Measurements from ENCODE around the gene MAGED2. TPM values are rescaled to one million over a fixed set of nuclear protein-coding genes. Genes with fewer than 3 reads are reported as not detected.

MAGED2 gene
- total RNA-seq, 1 experiment from 2014 or later: 102 TPM

DNA sequence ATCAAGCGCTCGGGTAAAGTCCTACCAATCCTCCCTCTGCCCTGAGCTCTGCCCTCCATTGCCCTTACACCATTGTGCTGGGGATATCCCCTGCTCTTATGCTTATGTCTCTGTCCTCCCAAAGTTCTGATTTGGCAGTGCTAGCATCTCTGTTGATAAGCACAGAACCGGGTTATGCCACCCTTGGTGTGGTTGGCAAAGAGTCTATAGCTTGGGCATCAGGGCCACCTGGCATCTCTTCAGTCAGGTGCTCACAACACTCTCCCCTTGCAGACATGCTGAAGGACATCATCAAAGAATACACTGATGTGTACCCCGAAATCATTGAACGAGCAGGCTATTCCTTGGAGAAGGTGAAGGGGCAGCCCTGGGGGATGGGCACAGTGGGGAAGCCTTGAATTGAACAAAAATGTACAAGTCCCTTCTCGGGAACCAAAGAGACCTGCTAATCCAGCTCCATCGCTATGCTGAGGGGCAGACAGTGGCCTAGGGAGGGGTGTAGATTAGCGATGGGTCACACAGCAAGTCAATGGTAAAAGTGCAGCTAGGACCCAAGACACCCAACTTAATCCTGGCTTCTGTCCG is 3.8 kb downstream of the MAGED2 start:
- ChIA-PET CTCF (no interaction called here), POLR2A (ENCODE audit: low non-redundant PET) (no interaction called here)
- TF ChIP-seq, protein P1, sequence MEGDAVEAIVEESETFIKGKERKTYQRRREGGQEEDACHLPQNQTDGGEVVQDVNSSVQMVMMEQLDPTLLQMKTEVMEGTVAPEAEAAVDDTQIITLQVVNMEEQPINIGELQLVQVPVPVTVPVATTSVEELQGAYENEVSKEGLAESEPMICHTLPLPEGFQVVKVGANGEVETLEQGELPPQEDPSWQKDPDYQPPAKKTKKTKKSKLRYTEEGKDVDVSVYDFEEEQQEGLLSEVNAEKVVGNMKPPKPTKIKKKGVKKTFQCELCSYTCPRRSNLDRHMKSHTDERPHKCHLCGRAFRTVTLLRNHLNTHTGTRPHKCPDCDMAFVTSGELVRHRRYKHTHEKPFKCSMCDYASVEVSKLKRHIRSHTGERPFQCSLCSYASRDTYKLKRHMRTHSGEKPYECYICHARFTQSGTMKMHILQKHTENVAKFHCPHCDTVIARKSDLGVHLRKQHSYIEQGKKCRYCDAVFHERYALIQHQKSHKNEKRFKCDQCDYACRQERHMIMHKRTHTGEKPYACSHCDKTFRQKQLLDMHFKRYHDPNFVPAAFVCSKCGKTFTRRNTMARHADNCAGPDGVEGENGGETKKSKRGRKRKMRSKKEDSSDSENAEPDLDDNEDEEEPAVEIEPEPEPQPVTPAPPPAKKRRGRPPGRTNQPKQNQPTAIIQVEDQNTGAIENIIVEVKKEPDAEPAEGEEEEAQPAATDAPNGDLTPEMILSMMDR (conservative IDR thresholded peaks at IDR 0.05; ENCODE audit: low read depth, low read length): no peak
- no peak for TF ChIP-seq EZH2 (IDR thresholded peaks at IDR 0.05; ENCODE audit: borderline replicate concordance, low read depth, low read length, poor library complexity, severe bottlenecking)
- DNase-seq (ENCODE audit: low spot score): no peak
- intact Hi-C loops (cut with micrococcal nuclease; ENCODE audit: unreplicated experiment): no loop called here
- Histone ChIP-seq H3K4me3 (ENCODE audit: low read depth, low read length, poor library complexity, severe bottlenecking) (no peak overlapping the region), H3K27me3 (replicated peaks; ENCODE audit: insufficient read depth, low read depth, low read length, poor library complexity) (no peaks in the 10 kb centered on the region), H3K4me1 (ENCODE audit: insufficient read depth, low read length, poor library complexity, severe bottlenecking) (peaks cover 3% of the 10 kb centered on the region), H3K9me3 (ENCODE audit: low read depth, low read length, poor library complexity, severe bottlenecking) (no peaks in the 10 kb centered on the region), H3K36me3 (ENCODE audit: insufficient read depth, low read length, poor library complexity, severe bottlenecking) (peaks cover 53% of the 10 kb centered on the region), H3K27ac (ENCODE audit: low read depth, low read length, poor library complexity, severe bottlenecking) (no peak overlapping the region)
- BruUV-seq (replicated peaks): no TSS peak

DNA sequence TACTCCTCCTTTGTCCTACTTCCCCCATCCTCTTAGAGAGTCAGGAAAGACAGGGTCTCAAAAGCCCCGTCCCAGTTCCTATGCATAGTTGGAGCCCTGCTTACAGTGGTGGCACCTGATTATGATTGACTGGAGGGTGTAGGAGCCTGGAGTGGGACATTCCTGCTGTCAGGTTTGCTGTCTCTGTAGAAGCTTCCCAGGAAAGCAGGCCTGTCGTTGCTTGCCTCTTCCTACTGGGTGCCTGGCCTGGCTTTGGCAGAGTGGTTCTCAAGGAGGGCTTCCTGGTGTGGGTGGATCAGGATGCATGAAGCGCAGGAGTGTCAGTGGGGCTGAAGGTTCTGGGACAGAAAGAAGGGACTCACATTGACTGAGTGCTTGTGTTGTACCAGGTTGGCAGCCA is 4.8 kb downstream of the MAGED2 start:
- POLR2A ChIA-PET (ENCODE audit: low non-redundant PET): no interaction called here
- peaks cover under 1% of the 10 kb centered on the region for H3K4me1 ChIP-seq (ENCODE audit: insufficient read depth, low read length, poor library complexity, severe bottlenecking)
- no peak overlapping the region for H3K4me3 ChIP-seq (ENCODE audit: low read depth, low read length, poor library complexity, severe bottlenecking)
- H3K36me3 ChIP-seq (ENCODE audit: insufficient read depth, low read length, poor library complexity, severe bottlenecking): peaks cover 53% of the 10 kb centered on the region
- H3K27me3 ChIP-seq (replicated peaks; ENCODE audit: insufficient read depth, low read depth, low read length, poor library complexity): no peaks in the 10 kb centered on the region
- H3K27ac ChIP-seq (ENCODE audit: low read depth, low read length, poor library complexity, severe bottlenecking): no peak overlapping the region
- H3K9me3 ChIP-seq (ENCODE audit: low read depth, low read length, poor library complexity, severe bottlenecking): no peaks in the 10 kb centered on the region
- DNase-seq (ENCODE audit: low spot score): no peak
- intact Hi-C loops (cut with micrococcal nuclease; ENCODE audit: unreplicated experiment): no loop called here
- CTCF ChIA-PET: no interaction called here
- TF ChIP-seq, protein P1 (conservative IDR thresholded peaks at IDR 0.05; ENCODE audit: low read depth, low read length): no peak
- TF ChIP-seq EZH2 (IDR thresholded peaks at IDR 0.05; ENCODE audit: borderline replicate concordance, low read depth, low read length, poor library complexity, severe bottlenecking): no peak
- BruUV-seq (replicated peaks): no TSS peak

DNA sequence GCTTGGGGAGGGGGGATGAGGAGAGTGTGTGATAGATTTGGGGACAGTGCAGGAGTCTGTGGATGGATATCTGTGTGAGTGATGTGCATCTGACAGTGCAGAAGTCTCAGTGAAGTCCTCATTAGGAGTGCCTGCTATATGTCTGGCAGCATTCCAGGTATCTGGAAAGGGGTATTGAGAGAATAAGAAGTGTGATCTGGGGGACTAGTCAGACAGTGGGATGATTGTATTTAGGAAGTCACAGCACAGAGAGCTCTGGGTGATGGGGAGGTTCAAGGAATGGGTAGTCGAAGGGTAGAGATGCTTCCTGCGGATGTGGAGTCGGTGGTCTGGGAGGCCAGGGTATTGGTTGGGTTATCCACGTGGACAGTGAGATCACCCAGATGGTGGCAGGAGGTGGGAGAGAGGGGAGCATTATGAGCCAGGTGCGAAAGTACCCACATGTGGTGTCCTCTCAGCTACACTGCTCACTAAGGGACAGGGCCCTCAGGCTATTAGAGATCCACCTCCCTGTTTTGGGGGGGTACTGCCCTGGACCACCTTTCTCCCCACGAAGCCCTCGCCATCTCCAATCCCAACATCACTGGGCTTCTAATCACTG is 9.8 kb downstream of the MAGED2 start:
- H3K9me3 ChIP-seq (ENCODE audit: low read depth, low read length, poor library complexity, severe bottlenecking): no peaks in the 10 kb centered on the region
- peaks cover 27% of the 10 kb centered on the region for H3K36me3 ChIP-seq (ENCODE audit: insufficient read depth, low read length, poor library complexity, severe bottlenecking)
- no peak for DNase-seq (ENCODE audit: low spot score)
- ChIA-PET POLR2A (ENCODE audit: low non-redundant PET) (no interaction called here), CTCF (no interaction called here)
- H3K27me3 ChIP-seq (replicated peaks; ENCODE audit: insufficient read depth, low read depth, low read length, poor library complexity): no peaks in the 10 kb centered on the region
- no peak for TF ChIP-seq EZH2 (IDR thresholded peaks at IDR 0.05; ENCODE audit: borderline replicate concordance, low read depth, low read length, poor library complexity, severe bottlenecking)
- TF ChIP-seq, protein P1 (conservative IDR thresholded peaks at IDR 0.05; ENCODE audit: low read depth, low read length): no peak
- no TSS peak for BruUV-seq (replicated peaks)
- intact Hi-C loops (cut with micrococcal nuclease; ENCODE audit: unreplicated experiment): no loop called here
- H3K27ac ChIP-seq (ENCODE audit: low read depth, low read length, poor library complexity, severe bottlenecking): no peak overlapping the region
- H3K4me3 ChIP-seq (ENCODE audit: low read depth, low read length, poor library complexity, severe bottlenecking): no peak overlapping the region
- no peaks in the 10 kb centered on the region for H3K4me1 ChIP-seq (ENCODE audit: insufficient read depth, low read length, poor library complexity, severe bottlenecking)
